Panc1 (cell line): Measurements from ENCODE around the gene CCDC51. TPM values are rescaled to one million over a fixed set of nuclear protein-coding genes. Genes with fewer than 3 reads are reported as not detected.

Source experiments
- ATAC-seq: fragments of 200-7000 bp; cut with Tn5 transposase; 2 replicates; pipeline ENCODE4 v1.9.1; 2020; ENCODE audit warnings: mild to moderate bottlenecking, moderate library complexity
- BruUV-seq: library from RNA; stranded (reverse); fragments of 400-500 nt; replicated peaks from 2 replicates; lab custom pipeline; 2021; lab: Mats Ljungman, UMichigan
- CTCF ChIA-PET: fragments of 300-600 bp; sonication (Branson Sonifier 250); formaldehyde crosslinking; loops from one replicate; lab custom pipeline; 2022; ENCODE audit warnings: antibody characterized with exemption; lab: Charles Lee
- POLR2A ChIA-PET: fragments of 300-600 bp; sonication (Branson Sonifier 250); formaldehyde crosslinking; loops from one replicate; lab custom pipeline; 2022; ENCODE audit warnings: antibody characterized with exemption; lab: Charles Lee
- DNase-seq: peaks from one replicate; pipeline ENCODE4 v3.0.0-alpha.2; 2010; ENCODE audit warnings: low read depth, low spot score
- H3K27ac ChIP-seq: 2 replicates; pipeline ENCODE4 v1.5.1; 2011; ENCODE audit warnings: mild to moderate bottlenecking, low read length, inconsistent platforms
- H3K27me3 ChIP-seq: fragments of 200-500 bp; sonication (Bioruptor generic); 2 replicates; pipeline ENCODE4 v1.6.0; 2014; ENCODE audit warnings: low read length, inconsistent platforms; ENCODE audit not compliant: control insufficient read depth, insufficient read depth
- H3K36me3 ChIP-seq: fragments of 200-500 bp; sonication (Bioruptor generic); 2 replicates; pipeline ENCODE4 v1.5.1; 2014; ENCODE audit warnings: inconsistent platforms, mild to moderate bottlenecking, low read length, moderate library complexity; ENCODE audit not compliant: control insufficient read depth, insufficient read depth
- H3K4me1 ChIP-seq: 2 replicates; pipeline ENCODE4 v1.5.1; 2011; ENCODE audit warnings: inconsistent platforms, mild to moderate bottlenecking, low read length, moderate library complexity; ENCODE audit not compliant: control insufficient read depth, insufficient read depth
- H3K4me3 ChIP-seq, 2 experiments: 2 replicates each; pipeline ENCODE4 v1.5.1; 2011 to 2012; ENCODE audit warnings: low read depth in 2 of 2, low read length in 2 of 2, mild to moderate bottlenecking in 2 of 2, inconsistent platforms in 1 of 2, moderate library complexity in 1 of 2
- H3K9me3 ChIP-seq: fragments of 200-500 bp; sonication (Bioruptor generic); 2 replicates; pipeline ENCODE4 v1.5.1; 2014; ENCODE audit warnings: low read depth, mild to moderate bottlenecking, inconsistent platforms, low read length, moderate library complexity; ENCODE audit not compliant: control insufficient read depth, insufficient read depth
- CTCF ChIP-seq: fragments of 450-650 bp; IDR thresholded peaks from 2 replicates; pipeline ENCODE4 v1.5.1; 2017; ENCODE audit warnings: mild to moderate bottlenecking
- POLR2AphosphoS5 ChIP-seq: IDR thresholded peaks from 2 replicates; pipeline ENCODE4 v1.6.1; 2012; ENCODE audit warnings: mild to moderate bottlenecking, low read depth, low read length, moderate library complexity
- REST ChIP-seq, 2 experiments: IDR thresholded peaks; 2 replicates each; pipeline ENCODE4 v1.6.1; 2011 to 2012; ENCODE audit warnings: low read depth in 2 of 2, control low read depth in 1 of 2, low read length in 1 of 2, mild to moderate bottlenecking in 1 of 2, moderate library complexity in 1 of 2; ENCODE audit not compliant: insufficient read depth in 1 of 2
- SIN3A ChIP-seq: IDR thresholded peaks from 2 replicates; pipeline ENCODE4 v1.6.1; 2012; ENCODE audit warnings: low read depth, mild to moderate bottlenecking, low read length, moderate library complexity, borderline replicate concordance; ENCODE audit not compliant: insufficient read depth
- TCF7L2 ChIP-seq: IDR thresholded peaks from 2 replicates; pipeline ENCODE4 v1.6.1; 2011; ENCODE audit warnings: mild to moderate bottlenecking, low read depth, low read length, inconsistent platforms
- in situ Hi-C: cut with HindIII; loops from 2 replicates; pipeline ENCODE4 v1.10.0; 2016; ENCODE audit warnings: low sequenced_read_pairs, low pct_unique_long_range_greater_than_20kb
- intact Hi-C: fragments of 100-400 bp; cut with micrococcal nuclease; formaldehyde crosslinking; loops from one replicate; pipeline ENCODE4 v1.10.0; 2022; ENCODE audit not compliant: unreplicated experiment
- total RNA-seq: library from RNA; stranded (reverse); gene quantifications from one replicate; pipeline ENCODE4 v1.2.1, GENCODE V29; 2021; ENCODE audit not compliant: unreplicated experiment

Gene CCDC51
- total RNA-seq, 1 experiment from 2014 or later = 11.9 TPM

GRCh38 chr3:48407542-48408099, 32.3 kb downstream of the CCDC51 start:
- intact Hi-C loops = no loop called here
- no peak for ATAC-seq
- no peak for DNase-seq
- Histone ChIP-seq H3K36me3 (no peaks in the 10 kb centered on the region), H3K9me3 (no peaks in the 10 kb centered on the region), H3K4me1 (no peaks in the 10 kb centered on the region), H3K27me3 (no peaks in the 10 kb centered on the region), H3K27ac (no peak overlapping the region), H3K4me3 (no peak overlapping the region)
- in situ Hi-C loops = no loop called here
- ChIA-PET POLR2A (no interaction called here), CTCF (interaction anchor here (1.9 kb wide), 1 partner anchor 29 kb away, joined by 13 read pairs; no protein-coding TSS in a partner anchor)
- no peak for TF ChIP-seq CTCF
- no peak for TF ChIP-seq POLR2AphosphoS5
- TF ChIP-seq REST (IDR thresholded peaks at IDR 0.05; ENCODE audit: insufficient read depth in 1 of 2, low read depth in 2 of 2, low read length in 1 of 2) = no peak
- TF ChIP-seq SIN3A = no peak
- TF ChIP-seq TCF7L2 = no peak
- BruUV-seq = no TSS peak

DNA sequence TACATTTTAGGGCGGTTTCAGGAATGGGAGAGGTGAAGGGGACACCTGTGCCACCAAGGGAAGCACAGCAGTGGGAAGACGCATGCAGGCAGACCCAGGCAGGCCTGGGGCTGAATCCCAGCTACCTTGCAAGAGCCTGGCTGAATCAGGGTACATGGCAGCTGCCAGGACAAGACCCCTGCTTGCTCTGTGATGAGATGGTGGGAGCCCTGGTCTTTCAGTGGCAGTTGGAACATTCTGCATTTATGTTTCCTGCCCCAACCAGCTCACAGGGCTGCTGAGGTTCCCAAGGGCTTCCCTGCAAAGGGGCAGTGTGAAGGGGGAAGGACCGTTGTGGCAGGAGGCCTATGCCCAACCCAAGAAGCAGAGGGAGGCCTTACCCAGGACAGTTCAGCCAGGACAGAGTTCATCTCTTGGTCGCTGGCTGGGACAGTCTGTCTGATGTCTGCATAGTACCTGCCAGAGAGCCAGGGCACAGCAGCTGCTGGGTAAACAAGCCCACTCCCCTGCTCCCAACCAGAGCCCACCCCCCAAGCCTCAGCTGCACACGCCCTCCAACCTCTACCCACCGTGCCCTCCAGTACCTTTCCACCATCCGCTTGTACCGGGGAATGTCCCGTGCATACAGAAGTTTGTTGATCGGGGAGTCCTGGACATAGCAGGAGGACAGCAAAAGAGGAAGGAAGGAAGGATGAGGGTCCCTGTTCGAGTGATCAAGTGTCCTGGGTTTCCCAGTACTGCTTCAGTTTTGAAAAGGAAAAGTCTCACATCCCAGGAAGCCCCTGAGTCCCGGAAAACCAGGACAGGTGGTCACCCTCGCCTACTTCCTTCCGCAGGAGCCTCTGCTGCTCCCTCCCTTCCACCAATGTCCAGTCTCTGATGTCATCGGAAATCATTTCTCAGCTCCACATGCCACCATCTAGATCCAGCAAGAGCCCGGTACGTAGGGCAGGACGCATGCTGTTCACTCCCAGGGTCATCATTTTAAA, 33.2 kb downstream of the CCDC51 start:
- intact Hi-C loops = no loop called here
- no peaks in the 10 kb centered on the region for H3K4me1 ChIP-seq
- ChIA-PET CTCF (no interaction called here), POLR2A (no interaction called here)
- no peaks in the 10 kb centered on the region for H3K9me3 ChIP-seq
- ATAC-seq = no peak
- DNase-seq = no peak
- no peaks in the 10 kb centered on the region for H3K36me3 ChIP-seq
- TF ChIP-seq REST (IDR thresholded peaks at IDR 0.05; ENCODE audit: insufficient read depth in 1 of 2, low read depth in 2 of 2, low read length in 1 of 2) (no peak), CTCF (no peak), POLR2AphosphoS5 (no peak), TCF7L2 (no peak), SIN3A (no peak)
- in situ Hi-C loops = no loop called here
- no peaks in the 10 kb centered on the region for H3K27me3 ChIP-seq
- H3K27ac ChIP-seq = no peak overlapping the region
- no TSS peak for BruUV-seq
- no peak overlapping the region for H3K4me3 ChIP-seq
